Glutamatergic neuron (in vitro differentiated cells): ENCODE results near the gene VSIG10L2. TPM values are rescaled to one million over a fixed set of nuclear protein-coding genes. Genes with fewer than 3 reads are reported as not detected.
A peak's percentile ranks its signal among the peaks of the same experiment; 100 is the strongest.

Source experiments
- DNase-seq: peaks from one replicate; pipeline ENCODE4 v3.0.0; 2022
- H3K27ac Mint-ChIP-seq: one replicate; pipeline ENCODE4 v1.8.0; 2020; ENCODE audit warnings: mild to moderate bottlenecking, mixed read lengths, inconsistent platforms; ENCODE audit not compliant: unreplicated experiment
- H3K27me3 Mint-ChIP-seq: one replicate; pipeline ENCODE4 v1.8.0; 2020; ENCODE audit warnings: mild to moderate bottlenecking, moderate library complexity, mixed read lengths, inconsistent platforms; ENCODE audit not compliant: unreplicated experiment
- H3K36me3 Mint-ChIP-seq: one replicate; pipeline ENCODE4 v1.8.0; 2020; ENCODE audit warnings: mild to moderate bottlenecking, mixed read lengths, inconsistent platforms; ENCODE audit not compliant: unreplicated experiment
- H3K4me1 Mint-ChIP-seq: one replicate; pipeline ENCODE4 v1.8.0; 2020; ENCODE audit warnings: mild to moderate bottlenecking, low read depth, mixed read lengths, inconsistent platforms; ENCODE audit not compliant: unreplicated experiment
- H3K4me3 Mint-ChIP-seq: one replicate; pipeline ENCODE4 v1.8.0; 2020; ENCODE audit warnings: mild to moderate bottlenecking, mixed read lengths, inconsistent platforms; ENCODE audit not compliant: unreplicated experiment
- H3K9me3 Mint-ChIP-seq: one replicate; pipeline ENCODE4 v1.8.0; 2020; ENCODE audit warnings: mild to moderate bottlenecking, moderate library complexity, mixed read lengths, inconsistent platforms; ENCODE audit not compliant: unreplicated experiment
- CTCF ChIP-seq: fragments of 200-600 bp; sonication (generic); IDR thresholded peaks from one replicate; pipeline ENCODE4 v1.5.0; 2021; ENCODE audit not compliant: partially characterized antibody, unreplicated experiment
- total RNA-seq: library from RNA; stranded (reverse); fragmentation: NEBNext Ultra II Directional; extraction: Animal tissue kit (Norgen Biotek cat#: 25700); gene quantifications from one replicate; pipeline ENCODE4 v1.2.1, GENCODE V29; 2021; ENCODE audit not compliant: unreplicated experiment

The VSIG10L2 gene
- total RNA-seq, 1 donor from 2014 or later = not detected

DNA sequence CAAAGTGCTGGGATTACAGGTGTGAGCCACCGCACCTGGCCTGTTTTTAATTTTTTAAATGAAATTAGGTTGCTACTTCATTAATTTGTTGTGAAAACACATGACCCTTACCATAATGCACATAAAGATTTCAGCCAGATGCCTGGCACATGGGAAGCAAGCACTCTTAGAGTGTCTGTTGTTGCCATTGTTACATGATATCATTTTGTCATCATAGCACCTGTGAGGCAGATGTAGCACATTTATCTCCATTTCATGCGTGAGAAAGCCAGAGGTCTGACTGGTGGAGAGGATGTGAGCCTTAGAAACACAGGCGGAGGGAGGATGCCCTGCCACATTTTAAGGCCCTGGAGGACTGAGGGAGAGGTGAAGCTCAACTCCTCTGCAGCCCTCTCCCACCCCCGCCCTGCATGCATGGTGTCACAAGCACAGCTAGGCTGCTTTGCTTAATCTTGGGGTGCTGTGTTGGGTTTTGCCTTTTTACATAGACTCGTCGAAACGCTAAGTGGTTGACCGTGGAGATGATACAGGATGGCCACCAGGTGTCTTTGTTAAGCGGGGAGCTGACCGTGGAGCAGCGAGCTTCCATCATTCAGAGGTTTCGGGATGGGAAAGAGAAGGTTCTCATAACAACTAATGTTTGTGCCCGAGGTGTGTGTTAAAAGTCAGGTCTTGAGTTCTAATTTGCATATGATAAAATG, 27.6 kb upstream of the VSIG10L2 start:
- Mint-ChIP-seq H3K27ac (no peak overlapping the region), H3K4me1 (peaks cover 12% of the 10 kb centered on the region), H3K36me3 (no peaks in the 10 kb centered on the region), H3K4me3 (no peak overlapping the region), H3K27me3 (peaks cover 2% of the 10 kb centered on the region), H3K9me3 (no peaks in the 10 kb centered on the region)
- DNase-seq = no peak
- TF ChIP-seq CTCF = no peak

DNA sequence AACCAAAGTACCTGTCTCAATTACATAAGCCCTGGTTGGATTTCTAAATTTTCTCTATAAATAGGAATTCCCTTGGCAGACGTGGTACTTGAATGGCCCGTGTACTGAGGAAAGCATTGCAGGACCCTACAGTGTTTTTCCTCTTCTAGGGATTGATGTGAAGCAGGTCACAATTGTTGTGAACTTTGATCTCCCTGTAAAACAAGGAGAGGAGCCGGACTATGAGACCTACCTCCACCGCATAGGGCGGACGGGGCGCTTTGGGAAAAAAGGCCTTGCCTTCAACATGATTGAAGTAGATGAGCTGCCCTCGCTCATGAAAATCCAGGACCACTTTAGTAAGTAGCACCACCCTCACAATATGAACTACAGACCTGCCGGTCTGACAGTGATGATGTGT, 24.8 kb upstream of the VSIG10L2 start:
- no peaks in the 10 kb centered on the region for H3K27me3 Mint-ChIP-seq
- TF ChIP-seq CTCF = no peak
- H3K4me1 Mint-ChIP-seq = peaks cover 26% of the 10 kb centered on the region
- no peak for DNase-seq
- H3K4me3 Mint-ChIP-seq = no peak overlapping the region
- H3K27ac Mint-ChIP-seq = no peak overlapping the region
- no peaks in the 10 kb centered on the region for H3K36me3 Mint-ChIP-seq
- H3K9me3 Mint-ChIP-seq = no peaks in the 10 kb centered on the region

DNA sequence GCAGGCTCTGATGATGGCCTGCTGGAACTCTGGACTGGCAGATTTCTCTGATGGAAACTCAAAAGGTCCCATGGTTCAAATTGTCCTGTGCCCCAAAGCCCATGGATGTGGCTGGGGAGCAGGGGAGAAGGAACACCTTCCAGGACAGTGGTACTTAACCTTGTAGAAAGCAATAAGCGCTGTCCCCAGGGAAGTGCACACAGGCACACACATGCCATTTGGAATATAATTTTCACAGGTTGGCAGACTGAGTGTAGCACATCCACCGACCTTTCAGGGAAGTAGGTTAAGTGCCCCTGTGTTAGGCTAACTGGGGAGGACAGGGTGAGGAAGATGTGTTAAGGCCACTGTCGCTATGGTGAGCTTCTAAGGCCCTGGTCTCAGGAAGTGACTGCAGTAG, 23.7 kb upstream of the VSIG10L2 start:
- no peak overlapping the region for H3K4me3 Mint-ChIP-seq
- no peak overlapping the region for H3K27ac Mint-ChIP-seq
- TF ChIP-seq CTCF = no peak
- H3K36me3 Mint-ChIP-seq = no peaks in the 10 kb centered on the region
- no peaks in the 10 kb centered on the region for H3K27me3 Mint-ChIP-seq
- DNase-seq = no peak
- H3K9me3 Mint-ChIP-seq = no peaks in the 10 kb centered on the region
- H3K4me1 Mint-ChIP-seq = peaks cover 31% of the 10 kb centered on the region

GRCh38 chr11:125923012-125923579, 22.7 kb upstream of the VSIG10L2 start:
- Mint-ChIP-seq H3K9me3 (no peaks in the 10 kb centered on the region), H3K4me3 (no peak overlapping the region), H3K27me3 (no peaks in the 10 kb centered on the region), H3K4me1 (peaks cover 31% of the 10 kb centered on the region), H3K36me3 (no peaks in the 10 kb centered on the region), H3K27ac (no peak overlapping the region)
- peak; percentile 70 for DNase-seq
- TF ChIP-seq CTCF = peak; percentile 48

DNA sequence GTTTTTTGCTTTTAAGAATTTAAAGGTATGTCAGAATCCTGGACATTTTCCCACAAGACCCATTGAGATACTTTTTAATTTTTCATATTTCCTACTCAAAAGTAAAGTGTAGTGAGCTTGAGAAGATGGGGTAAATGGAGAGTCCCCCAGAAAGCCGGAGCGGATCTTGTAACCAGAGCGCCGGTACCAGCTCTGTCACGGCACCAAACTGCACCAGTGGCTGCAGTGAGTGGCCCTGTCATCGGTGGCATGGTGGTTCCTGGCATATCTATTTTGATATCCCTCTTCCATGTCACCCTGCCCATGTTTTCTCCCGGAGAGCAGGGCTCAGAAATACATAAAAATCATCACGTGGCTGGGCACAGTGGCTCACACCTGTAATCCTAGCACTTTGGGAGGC, 22.2 kb upstream of the VSIG10L2 start:
- H3K27me3 Mint-ChIP-seq = no peaks in the 10 kb centered on the region
- no peak for TF ChIP-seq CTCF
- peaks cover 31% of the 10 kb centered on the region for H3K4me1 Mint-ChIP-seq
- no peak overlapping the region for H3K4me3 Mint-ChIP-seq
- H3K27ac Mint-ChIP-seq = no peak overlapping the region
- no peaks in the 10 kb centered on the region for H3K36me3 Mint-ChIP-seq
- DNase-seq = no peak
- H3K9me3 Mint-ChIP-seq = no peaks in the 10 kb centered on the region
